ENCODE measurements around the gene HRAS. TPM values are rescaled to one million over a fixed set of nuclear protein-coding genes. Genes with fewer than 3 reads are reported as not detected.
A peak's percentile ranks its signal among the peaks of the same experiment; 100 is the strongest.

HRAS gene
- total and polyA plus RNA-seq, 10 of the 15 experiments (the other 5 are each of a cell fraction or from before 2014, with no cell fraction given), result 2.8 to 72.4 (median 31.7) TPM

DNA sequence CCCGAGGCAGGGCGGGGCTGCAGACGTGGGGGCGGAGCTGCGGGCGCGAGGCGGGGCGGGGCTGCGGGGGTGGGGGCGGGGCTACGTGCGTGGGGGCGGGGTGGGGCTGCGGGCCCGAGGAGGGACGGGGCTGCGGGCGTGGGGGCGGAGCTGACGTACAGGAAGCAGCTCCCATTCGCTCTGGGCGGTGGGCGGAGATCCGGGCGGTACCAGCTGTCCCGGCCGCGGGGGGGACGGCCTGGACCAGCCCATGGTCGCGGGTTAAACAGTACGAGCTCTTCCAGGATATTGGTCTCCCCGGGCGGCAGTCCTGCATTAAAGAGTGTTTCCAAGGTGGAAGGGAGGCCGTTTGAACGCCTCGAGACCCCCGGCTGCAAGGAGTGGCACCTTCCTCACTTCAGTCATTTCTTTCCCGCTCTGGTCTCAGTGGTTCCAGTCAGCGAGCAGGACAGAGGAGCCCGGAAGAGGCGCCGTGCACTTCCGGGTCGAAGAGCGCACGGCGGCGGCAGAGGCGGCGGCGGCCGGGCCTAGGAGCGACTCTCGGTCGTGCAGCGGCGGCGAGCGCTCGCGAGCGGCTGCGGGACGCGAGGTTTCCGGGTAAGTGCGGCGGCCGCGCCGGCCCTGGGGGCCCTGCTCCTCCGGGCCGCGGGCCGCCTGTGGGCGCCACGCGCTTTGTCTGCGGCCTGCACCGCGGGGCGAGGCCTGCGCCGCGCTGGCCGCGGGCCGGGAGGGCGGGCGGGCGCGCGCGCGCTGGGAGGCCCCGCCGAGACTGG lies 40.8 kb upstream of the HRAS start, which contains the start of gene PHRF1 (continued):
- TF ChIP-seq, protein P1, sequence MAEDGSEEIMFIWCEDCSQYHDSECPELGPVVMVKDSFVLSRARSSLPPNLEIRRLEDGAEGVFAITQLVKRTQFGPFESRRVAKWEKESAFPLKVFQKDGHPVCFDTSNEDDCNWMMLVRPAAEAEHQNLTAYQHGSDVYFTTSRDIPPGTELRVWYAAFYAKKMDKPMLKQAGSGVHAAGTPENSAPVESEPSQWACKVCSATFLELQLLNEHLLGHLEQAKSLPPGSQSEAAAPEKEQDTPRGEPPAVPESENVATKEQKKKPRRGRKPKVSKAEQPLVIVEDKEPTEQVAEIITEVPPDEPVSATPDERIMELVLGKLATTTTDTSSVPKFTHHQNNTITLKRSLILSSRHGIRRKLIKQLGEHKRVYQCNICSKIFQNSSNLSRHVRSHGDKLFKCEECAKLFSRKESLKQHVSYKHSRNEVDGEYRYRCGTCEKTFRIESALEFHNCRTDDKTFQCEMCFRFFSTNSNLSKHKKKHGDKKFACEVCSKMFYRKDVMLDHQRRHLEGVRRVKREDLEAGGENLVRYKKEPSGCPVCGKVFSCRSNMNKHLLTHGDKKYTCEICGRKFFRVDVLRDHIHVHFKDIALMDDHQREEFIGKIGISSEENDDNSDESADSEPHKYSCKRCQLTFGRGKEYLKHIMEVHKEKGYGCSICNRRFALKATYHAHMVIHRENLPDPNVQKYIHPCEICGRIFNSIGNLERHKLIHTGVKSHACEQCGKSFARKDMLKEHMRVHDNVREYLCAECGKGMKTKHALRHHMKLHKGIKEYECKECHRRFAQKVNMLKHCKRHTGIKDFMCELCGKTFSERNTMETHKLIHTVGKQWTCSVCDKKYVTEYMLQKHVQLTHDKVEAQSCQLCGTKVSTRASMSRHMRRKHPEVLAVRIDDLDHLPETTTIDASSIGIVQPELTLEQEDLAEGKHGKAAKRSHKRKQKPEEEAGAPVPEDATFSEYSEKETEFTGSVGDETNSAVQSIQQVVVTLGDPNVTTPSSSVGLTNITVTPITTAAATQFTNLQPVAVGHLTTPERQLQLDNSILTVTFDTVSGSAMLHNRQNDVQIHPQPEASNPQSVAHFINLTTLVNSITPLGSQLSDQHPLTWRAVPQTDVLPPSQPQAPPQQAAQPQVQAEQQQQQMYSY (CRISPR knock-in tag; IDR thresholded peaks at IDR 0.05), result no peak
- TF ChIP-seq IRF4 (IDR thresholded peaks at IDR 0.05; ENCODE audit: low read depth, low read length), result no peak
- TF ChIP-seq EZH2 (IDR thresholded peaks at IDR 0.05; ENCODE audit: borderline replicate concordance, control insufficient read depth, low read depth, low read length), result no peak
- TF ChIP-seq, protein P2, sequence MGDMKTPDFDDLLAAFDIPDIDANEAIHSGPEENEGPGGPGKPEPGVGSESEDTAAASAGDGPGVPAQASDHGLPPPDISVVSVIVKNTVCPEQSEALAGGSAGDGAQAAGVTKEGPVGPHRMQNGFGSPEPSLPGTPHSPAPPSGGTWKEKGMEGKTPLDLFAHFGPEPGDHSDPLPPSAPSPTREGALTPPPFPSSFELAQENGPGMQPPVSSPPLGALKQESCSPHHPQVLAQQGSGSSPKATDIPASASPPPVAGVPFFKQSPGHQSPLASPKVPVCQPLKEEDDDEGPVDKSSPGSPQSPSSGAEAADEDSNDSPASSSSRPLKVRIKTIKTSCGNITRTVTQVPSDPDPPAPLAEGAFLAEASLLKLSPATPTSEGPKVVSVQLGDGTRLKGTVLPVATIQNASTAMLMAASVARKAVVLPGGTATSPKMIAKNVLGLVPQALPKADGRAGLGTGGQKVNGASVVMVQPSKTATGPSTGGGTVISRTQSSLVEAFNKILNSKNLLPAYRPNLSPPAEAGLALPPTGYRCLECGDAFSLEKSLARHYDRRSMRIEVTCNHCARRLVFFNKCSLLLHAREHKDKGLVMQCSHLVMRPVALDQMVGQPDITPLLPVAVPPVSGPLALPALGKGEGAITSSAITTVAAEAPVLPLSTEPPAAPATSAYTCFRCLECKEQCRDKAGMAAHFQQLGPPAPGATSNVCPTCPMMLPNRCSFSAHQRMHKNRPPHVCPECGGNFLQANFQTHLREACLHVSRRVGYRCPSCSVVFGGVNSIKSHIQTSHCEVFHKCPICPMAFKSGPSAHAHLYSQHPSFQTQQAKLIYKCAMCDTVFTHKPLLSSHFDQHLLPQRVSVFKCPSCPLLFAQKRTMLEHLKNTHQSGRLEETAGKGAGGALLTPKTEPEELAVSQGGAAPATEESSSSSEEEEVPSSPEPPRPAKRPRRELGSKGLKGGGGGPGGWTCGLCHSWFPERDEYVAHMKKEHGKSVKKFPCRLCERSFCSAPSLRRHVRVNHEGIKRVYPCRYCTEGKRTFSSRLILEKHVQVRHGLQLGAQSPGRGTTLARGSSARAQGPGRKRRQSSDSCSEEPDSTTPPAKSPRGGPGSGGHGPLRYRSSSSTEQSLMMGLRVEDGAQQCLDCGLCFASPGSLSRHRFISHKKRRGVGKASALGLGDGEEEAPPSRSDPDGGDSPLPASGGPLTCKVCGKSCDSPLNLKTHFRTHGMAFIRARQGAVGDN (IDR thresholded peaks at IDR 0.05), result no peak; the same call in 1 of the 2 replicates
- TF ChIP-seq TBL1XR1 (IDR thresholded peaks at IDR 0.05; ENCODE audit: low read depth, low read length), result no peak
- TF ChIP-seq SP1 (IDR thresholded peaks at IDR 0.05; ENCODE audit: low read depth, low read length), result peak; percentile 84
- TF ChIP-seq MXI1 (IDR thresholded peaks at IDR 0.05; ENCODE audit: low read depth, low read length), result peak; percentile 84
- peak; percentile 60; the same call in 1 of the 3 replicates for TF ChIP-seq POU2F2 (IDR thresholded peaks at IDR 0.05; ENCODE audit: borderline replicate concordance, low read depth, low read length)
- TF ChIP-seq, protein P3, sequence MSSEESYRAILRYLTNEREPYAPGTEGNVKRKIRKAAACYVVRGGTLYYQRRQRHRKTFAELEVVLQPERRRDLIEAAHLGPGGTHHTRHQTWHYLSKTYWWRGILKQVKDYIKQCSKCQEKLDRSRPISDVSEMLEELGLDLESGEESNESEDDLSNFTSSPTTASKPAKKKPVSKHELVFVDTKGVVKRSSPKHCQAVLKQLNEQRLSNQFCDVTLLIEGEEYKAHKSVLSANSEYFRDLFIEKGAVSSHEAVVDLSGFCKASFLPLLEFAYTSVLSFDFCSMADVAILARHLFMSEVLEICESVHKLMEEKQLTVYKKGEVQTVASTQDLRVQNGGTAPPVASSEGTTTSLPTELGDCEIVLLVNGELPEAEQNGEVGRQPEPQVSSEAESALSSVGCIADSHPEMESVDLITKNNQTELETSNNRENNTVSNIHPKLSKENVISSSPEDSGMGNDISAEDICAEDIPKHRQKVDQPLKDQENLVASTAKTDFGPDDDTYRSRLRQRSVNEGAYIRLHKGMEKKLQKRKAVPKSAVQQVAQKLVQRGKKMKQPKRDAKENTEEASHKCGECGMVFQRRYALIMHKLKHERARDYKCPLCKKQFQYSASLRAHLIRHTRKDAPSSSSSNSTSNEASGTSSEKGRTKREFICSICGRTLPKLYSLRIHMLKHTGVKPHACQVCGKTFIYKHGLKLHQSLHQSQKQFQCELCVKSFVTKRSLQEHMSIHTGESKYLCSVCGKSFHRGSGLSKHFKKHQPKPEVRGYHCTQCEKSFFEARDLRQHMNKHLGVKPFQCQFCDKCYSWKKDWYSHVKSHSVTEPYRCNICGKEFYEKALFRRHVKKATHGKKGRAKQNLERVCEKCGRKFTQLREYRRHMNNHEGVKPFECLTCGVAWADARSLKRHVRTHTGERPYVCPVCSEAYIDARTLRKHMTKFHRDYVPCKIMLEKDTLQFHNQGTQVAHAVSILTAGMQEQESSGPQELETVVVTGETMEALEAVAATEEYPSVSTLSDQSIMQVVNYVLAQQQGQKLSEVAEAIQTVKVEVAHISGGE (CRISPR knock-in tag; IDR thresholded peaks at IDR 0.05), result peak; percentile 62
- TF ChIP-seq, protein P4, sequence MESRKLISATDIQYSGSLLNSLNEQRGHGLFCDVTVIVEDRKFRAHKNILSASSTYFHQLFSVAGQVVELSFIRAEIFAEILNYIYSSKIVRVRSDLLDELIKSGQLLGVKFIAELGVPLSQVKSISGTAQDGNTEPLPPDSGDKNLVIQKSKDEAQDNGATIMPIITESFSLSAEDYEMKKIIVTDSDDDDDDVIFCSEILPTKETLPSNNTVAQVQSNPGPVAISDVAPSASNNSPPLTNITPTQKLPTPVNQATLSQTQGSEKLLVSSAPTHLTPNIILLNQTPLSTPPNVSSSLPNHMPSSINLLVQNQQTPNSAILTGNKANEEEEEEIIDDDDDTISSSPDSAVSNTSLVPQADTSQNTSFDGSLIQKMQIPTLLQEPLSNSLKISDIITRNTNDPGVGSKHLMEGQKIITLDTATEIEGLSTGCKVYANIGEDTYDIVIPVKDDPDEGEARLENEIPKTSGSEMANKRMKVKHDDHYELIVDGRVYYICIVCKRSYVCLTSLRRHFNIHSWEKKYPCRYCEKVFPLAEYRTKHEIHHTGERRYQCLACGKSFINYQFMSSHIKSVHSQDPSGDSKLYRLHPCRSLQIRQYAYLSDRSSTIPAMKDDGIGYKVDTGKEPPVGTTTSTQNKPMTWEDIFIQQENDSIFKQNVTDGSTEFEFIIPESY (IDR thresholded peaks at IDR 0.05), result no peak
- TF ChIP-seq TCF12 (IDR thresholded peaks at IDR 0.05; ENCODE audit: low read depth, low read length), result 0 out of 2 replicates have a peak, but pooled peaks have one; percentile 7
- peak; percentile 89; the same call in 1 of the 2 replicates for TF ChIP-seq GATAD2B (conservative IDR thresholded peaks at IDR 0.05; ENCODE audit: low read depth)
- peak; percentile 98 for TF ChIP-seq NBN (IDR thresholded peaks at IDR 0.05)
- peak; percentile 97 for TF ChIP-seq TAF1 (IDR thresholded peaks at IDR 0.05; ENCODE audit: borderline replicate concordance, low read depth, low read length)
